H9 (cell line): ENCODE results near the gene LPCAT1. TPM values are rescaled to one million over a fixed set of nuclear protein-coding genes. Genes with fewer than 3 reads are reported as not detected.

ENCODE experiments used
- DNase-seq: peaks from one replicate; pipeline ENCODE4 v3.0.0-alpha.2; 2017
- H2AFZ ChIP-seq: one replicate; pipeline ENCODE4 v1.6.1; 2013; ENCODE audit warnings: mild to moderate bottlenecking, low read length, control low read depth, moderate library complexity
- H2AK5ac ChIP-seq: 2 replicates; pipeline ENCODE4 v1.6.1; 2013; ENCODE audit warnings: low read length, control low read depth, mixed read lengths; ENCODE audit not compliant: insufficient read length
- H2BK120ac ChIP-seq: one replicate; pipeline ENCODE4 v1.6.1; 2013; ENCODE audit warnings: low read depth, mild to moderate bottlenecking, low read length, control low read depth, inconsistent platforms; ENCODE audit not compliant: poor library complexity, severe bottlenecking
- H2BK12ac ChIP-seq: 2 replicates; pipeline ENCODE4 v1.6.1; 2013; ENCODE audit warnings: low read length, control low read depth, mixed read lengths, low read depth; ENCODE audit not compliant: insufficient read length
- H2BK15ac ChIP-seq: 2 replicates; pipeline ENCODE4 v1.6.1; 2013; ENCODE audit warnings: low read depth, low read length, control low read depth
- H2BK20ac ChIP-seq: one replicate; pipeline ENCODE4 v1.6.1; 2013; ENCODE audit warnings: low read depth, mild to moderate bottlenecking, low read length, control low read depth, inconsistent platforms; ENCODE audit not compliant: poor library complexity, severe bottlenecking
- H2BK5ac ChIP-seq: 2 replicates; pipeline ENCODE4 v1.6.1; 2013; ENCODE audit warnings: low read length, control low read depth, mixed read lengths; ENCODE audit not compliant: insufficient read length
- H3K14ac ChIP-seq: 2 replicates; pipeline ENCODE4 v1.6.1; 2013; ENCODE audit warnings: low read length, control low read depth; ENCODE audit not compliant: insufficient read depth
- H3K18ac ChIP-seq: 2 replicates; pipeline ENCODE4 v1.6.1; 2013; ENCODE audit warnings: low read depth, mild to moderate bottlenecking, mixed read lengths, low read length, control low read depth; ENCODE audit not compliant: insufficient read length
- H3K23ac ChIP-seq: 2 replicates; pipeline ENCODE4 v1.6.1; 2013; ENCODE audit warnings: low read length, control low read depth, mixed read lengths, low read depth; ENCODE audit not compliant: insufficient read length
- H3K23me2 ChIP-seq: 2 replicates; pipeline ENCODE4 v1.6.1; 2013; ENCODE audit warnings: low read depth, mild to moderate bottlenecking, mixed read lengths, low read length, control low read depth; ENCODE audit not compliant: insufficient read length, poor library complexity, severe bottlenecking
- H3K27ac ChIP-seq: 2 replicates; pipeline ENCODE4 v1.5.1; 2013; ENCODE audit warnings: low read length, control low read depth, mixed read lengths, low read depth; ENCODE audit not compliant: insufficient read length
- H3K27me3 ChIP-seq: 2 replicates; pipeline ENCODE4 v1.6.1; 2013; ENCODE audit warnings: low read length, control low read depth, inconsistent platforms; ENCODE audit not compliant: insufficient read depth
- H3K4ac ChIP-seq: 2 replicates; pipeline ENCODE4 v1.6.1; 2013; ENCODE audit warnings: low read depth, mild to moderate bottlenecking, control low read depth, inconsistent platforms, low read length, moderate library complexity
- H3K4me1 ChIP-seq: 2 replicates; pipeline ENCODE4 v1.6.1; 2013; ENCODE audit warnings: low read length, control low read depth, inconsistent platforms; ENCODE audit not compliant: insufficient read depth
- H3K4me2 ChIP-seq: 2 replicates; pipeline ENCODE4 v1.6.1; 2013; ENCODE audit warnings: low read length, control low read depth, mixed read lengths; ENCODE audit not compliant: insufficient read length, insufficient read depth
- H3K56ac ChIP-seq: 2 replicates; pipeline ENCODE4 v1.6.1; 2013; ENCODE audit warnings: low read depth, mild to moderate bottlenecking, mixed read lengths, low read length, control low read depth; ENCODE audit not compliant: insufficient read length
- H3K79me1 ChIP-seq: 2 replicates; pipeline ENCODE4 v1.6.1; 2013; ENCODE audit warnings: low read depth, mild to moderate bottlenecking, moderate library complexity, low read length, control low read depth, inconsistent platforms; ENCODE audit not compliant: insufficient read depth, poor library complexity, severe bottlenecking
- H3K79me2 ChIP-seq: 2 replicates; pipeline ENCODE4 v1.6.1; 2013; ENCODE audit warnings: low read length, control low read depth, inconsistent platforms; ENCODE audit not compliant: insufficient read depth
- H3K9ac ChIP-seq: 2 replicates; pipeline ENCODE4 v1.6.1; 2013; ENCODE audit warnings: low read length, control low read depth, mixed read lengths; ENCODE audit not compliant: insufficient read length; ENCODE audit errors: extremely low read depth
- H3K9me3 ChIP-seq: one replicate; pipeline ENCODE4 v1.6.1; 2013; ENCODE audit warnings: low read depth, low read length, inconsistent platforms; ENCODE audit not compliant: control insufficient read depth
- H3T11ph ChIP-seq: one replicate; pipeline ENCODE4 v1.6.1; 2013; ENCODE audit warnings: mild to moderate bottlenecking, low read length, control low read depth, inconsistent platforms
- H4K20me1 ChIP-seq: one replicate; pipeline ENCODE4 v1.6.1; 2013; ENCODE audit not compliant: control insufficient read depth, insufficient read length, insufficient read depth
- H4K5ac ChIP-seq: 2 replicates; pipeline ENCODE4 v1.6.1; 2013; ENCODE audit warnings: low read depth, mild to moderate bottlenecking, mixed read lengths, low read length, control low read depth; ENCODE audit not compliant: insufficient read length
- H4K8ac ChIP-seq: replicated peaks from 2 replicates; pipeline ENCODE4 v1.6.1; 2013; ENCODE audit warnings: low read length, control low read depth, mixed read lengths, low read depth; ENCODE audit not compliant: insufficient read length
- H4K91ac ChIP-seq: 2 replicates; pipeline ENCODE4 v1.6.1; 2013; ENCODE audit warnings: low read depth, mild to moderate bottlenecking, moderate library complexity, mixed read lengths, low read length, control low read depth; ENCODE audit not compliant: insufficient read length
- H3K27ac Mint-ChIP-seq, 3 experiments: 2 replicates in 2 of 3; 3 replicates in 1 of 3; pipeline ENCODE4 v1.8.0; 2020 to 2021; ENCODE audit warnings: mixed read lengths in 3 of 3, mild to moderate bottlenecking in 1 of 3, moderate library complexity in 1 of 3
- H3K27me3 Mint-ChIP-seq: 2 replicates; pipeline ENCODE4 v1.8.0; 2021; ENCODE audit warnings: low read depth, mild to moderate bottlenecking, moderate library complexity, mixed read lengths
- H3K36me3 Mint-ChIP-seq, 3 experiments: 2 replicates in 2 of 3; 3 replicates in 1 of 3; pipeline ENCODE4 v1.8.0; 2020 to 2021; ENCODE audit warnings: low read depth in 3 of 3, mixed read lengths in 3 of 3; ENCODE audit not compliant: insufficient read depth in 1 of 3
- H3K4me1 Mint-ChIP-seq, 2 experiments: 2 replicates each; pipeline ENCODE4 v1.8.0; 2020; ENCODE audit warnings: mixed read lengths in 2 of 2
- H3K4me3 Mint-ChIP-seq, 2 experiments: 2 replicates in 1 of 2; 3 replicates in 1 of 2; pipeline ENCODE4 v1.8.0; 2020 to 2021; ENCODE audit warnings: mild to moderate bottlenecking in 2 of 2, mixed read lengths in 2 of 2, moderate library complexity in 1 of 2
- H3K9me3 Mint-ChIP-seq, 2 experiments: 2 replicates in 1 of 2; 3 replicates in 1 of 2; pipeline ENCODE4 v1.8.0; 2020; ENCODE audit warnings: mild to moderate bottlenecking in 2 of 2, mixed read lengths in 2 of 2, moderate library complexity in 1 of 2
- CTCF ChIP-seq: fragments of 200-600 bp; sonication (generic); conservative IDR thresholded peaks from 3 replicates; pipeline ENCODE4 v1.8.0; 2021; ENCODE audit warnings: antibody characterized with exemption, mild to moderate bottlenecking
- WGBS: extraction: QIAGEN DNeasy Blood & Tissue Kit; methylation state at CpG from one replicate; pipeline ENCODE4 v1.1.7; 2013; ENCODE audit warnings: missing lambda C conversion rate, low lambda C conversion rate, mixed read lengths; ENCODE audit not compliant: insufficient read length; ENCODE audit errors: extremely low coverage; 5-methylcytosine and 5-hydroxymethylcytosine counted together
- total RNA-seq: library from RNA; stranded (reverse); gene quantifications from 2 replicates; pipeline ENCODE4 v1.2.1, GENCODE V29; 2021

LPCAT1 gene
- total RNA-seq, 1 experiment from 2014 or later, result 231 TPM

GRCh38 chr5:1497242-1497777 lies 26.4 kb downstream of the LPCAT1 start:
- no peaks in the 10 kb centered on the region for H3K9me3 ChIP-seq
- no peak overlapping the region for H2BK5ac ChIP-seq
- H4K20me1 ChIP-seq, result peaks cover 2% of the 10 kb centered on the region
- no peaks in the 10 kb centered on the region for H3K23me2 ChIP-seq
- no peak overlapping the region for H2AFZ ChIP-seq
- WGBS, result no CpG with 5 or more reads among the region's 14 CpGs
- no peak overlapping the region for H3K56ac ChIP-seq
- H3K36me3 Mint-ChIP-seq, result peaks cover 21 to 73% (median 71%) of the 10 kb centered on the region in 3 experiments
- H2AK5ac ChIP-seq, result no peak overlapping the region
- H4K5ac ChIP-seq, result no peak overlapping the region
- peaks cover 21% of the 10 kb centered on the region for H3K79me2 ChIP-seq
- no peaks in the 10 kb centered on the region for H3K4me1 ChIP-seq
- H3K23ac ChIP-seq, result no peak overlapping the region
- peaks cover 5 to 6% of the 10 kb centered on the region in 2 experiments for H3K4me1 Mint-ChIP-seq
- peak overlapping the region in 2 of 3 experiments; percentile 76 to 88; a peak in 5 of 7 replicates for H3K27ac Mint-ChIP-seq
- DNase-seq, result no peak
- no peak overlapping the region for H2BK20ac ChIP-seq
- no peak for TF ChIP-seq CTCF
- H3T11ph ChIP-seq, result no peak overlapping the region
- H3K27me3 ChIP-seq, result no peaks in the 10 kb centered on the region
- H3K27ac ChIP-seq, result no peak overlapping the region
- H3K9ac ChIP-seq, result no peak overlapping the region
- no peak overlapping the region for H3K18ac ChIP-seq
- no peak overlapping the region for H4K8ac ChIP-seq
- H3K4ac ChIP-seq, result no peak overlapping the region
- H3K27me3 Mint-ChIP-seq, result no peaks in the 10 kb centered on the region
- no peak overlapping the region for H3K4me2 ChIP-seq
- no peak overlapping the region for H2BK15ac ChIP-seq
- H3K14ac ChIP-seq, result no peak overlapping the region
- no peak overlapping the region for H4K91ac ChIP-seq
- peaks cover 7% of the 10 kb centered on the region for H3K79me1 ChIP-seq
- H3K9me3 Mint-ChIP-seq, result no peaks in the 10 kb centered on the region
- no peak overlapping the region for H2BK12ac ChIP-seq
- H3K4me3 Mint-ChIP-seq, result no peak overlapping the region
- H2BK120ac ChIP-seq, result no peak overlapping the region
